Gastrocnemius medialis (tissue), 4 donors: ENCODE data around the gene UQCC2.

Experiments
- POLR2A ChIP-seq, 2 donors: fragments of 450-650 bp; IDR thresholded peaks; one replicate each; pipeline ENCODE4 v1.6.1; 2017; ENCODE audit warnings: antibody characterized with exemption in 2 of 2, mild to moderate bottlenecking in 2 of 2, moderate library complexity in 2 of 2
- TF ChIP-seq, protein P1 (sequence below), 5 experiments: fragments of 450-650 bp in 3 of 5; fragments of 200-600 bp in 2 of 5; sonication (generic) in 2 of 5; IDR thresholded peaks in 4 of 5; conservative IDR thresholded peaks in 1 of 5; 1 replicate in 4 of 5; 2 replicates in 1 of 5; pipeline ENCODE4 v1.5.1; 2016 to 2019; ENCODE audit warnings: antibody characterized with exemption in 5 of 5, mild to moderate bottlenecking in 3 of 5, moderate library complexity in 3 of 5

- TF ChIP-seq, protein P1, sequence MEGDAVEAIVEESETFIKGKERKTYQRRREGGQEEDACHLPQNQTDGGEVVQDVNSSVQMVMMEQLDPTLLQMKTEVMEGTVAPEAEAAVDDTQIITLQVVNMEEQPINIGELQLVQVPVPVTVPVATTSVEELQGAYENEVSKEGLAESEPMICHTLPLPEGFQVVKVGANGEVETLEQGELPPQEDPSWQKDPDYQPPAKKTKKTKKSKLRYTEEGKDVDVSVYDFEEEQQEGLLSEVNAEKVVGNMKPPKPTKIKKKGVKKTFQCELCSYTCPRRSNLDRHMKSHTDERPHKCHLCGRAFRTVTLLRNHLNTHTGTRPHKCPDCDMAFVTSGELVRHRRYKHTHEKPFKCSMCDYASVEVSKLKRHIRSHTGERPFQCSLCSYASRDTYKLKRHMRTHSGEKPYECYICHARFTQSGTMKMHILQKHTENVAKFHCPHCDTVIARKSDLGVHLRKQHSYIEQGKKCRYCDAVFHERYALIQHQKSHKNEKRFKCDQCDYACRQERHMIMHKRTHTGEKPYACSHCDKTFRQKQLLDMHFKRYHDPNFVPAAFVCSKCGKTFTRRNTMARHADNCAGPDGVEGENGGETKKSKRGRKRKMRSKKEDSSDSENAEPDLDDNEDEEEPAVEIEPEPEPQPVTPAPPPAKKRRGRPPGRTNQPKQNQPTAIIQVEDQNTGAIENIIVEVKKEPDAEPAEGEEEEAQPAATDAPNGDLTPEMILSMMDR (IDR thresholded peaks at IDR 0.05 in 4 of 5, conservative IDR thresholded peaks at IDR 0.05 in 1 of 5): no peak
- no peak for TF ChIP-seq POLR2A (IDR thresholded peaks at IDR 0.05)
Observed at GRCh38 chr6:33676416-33677142, 34.9 kb downstream of the UQCC2 start.
